ENCODE results near the gene SMOC2.
"Not testable (repeated sequence)": the region's sequence is repeated elsewhere in the genome, so short reads cannot be mapped to it uniquely, and the experiment has no call there.

- not testable (repeated sequence) for TF ChIP-seq CTCF (IDR thresholded peaks at IDR 0.05 in 2 of 3, conservative IDR thresholded peaks at IDR 0.05 in 1 of 3; ENCODE audit: borderline replicate concordance in 1 of 3, insufficient read depth in 1 of 3, low read depth in 2 of 3, low read length in 2 of 3); MAX (IDR thresholded peaks at IDR 0.05); POLR2A (IDR thresholded peaks at IDR 0.05; ENCODE audit: borderline replicate concordance, extremely low read depth, insufficient read depth, insufficient read length); EZH2 (IDR thresholded peaks at IDR 0.05); SP1 (IDR thresholded peaks at IDR 0.05; ENCODE audit: low read depth); EZH2phosphoT487 (IDR thresholded peaks at IDR 0.05; ENCODE audit: borderline replicate concordance); EGR1 (IDR thresholded peaks at IDR 0.05; ENCODE audit: low read depth); POLR2AphosphoS5 (IDR thresholded peaks at IDR 0.05; ENCODE audit: low read depth, low read length); ATF3 (IDR thresholded peaks at IDR 0.05); CEBPB (IDR thresholded peaks at IDR 0.05; ENCODE audit: low read depth)
Observed at GRCh38 chr6:168610966-168611365, 170.0 kb downstream of the SMOC2 start.
